GM19238 (cell line): ENCODE data around the gene NAGS.
"Not testable (repeated sequence)": the region's sequence is repeated elsewhere in the genome, so short reads cannot be mapped to it uniquely, and the experiment has no call there.

Source experiments
- DNase-seq: peaks from one replicate; pipeline ENCODE4 v3.0.0; 2011; ENCODE audit warnings: low spot score; ENCODE audit not compliant: insufficient read length

Gene NAGS

GRCh38 chr17:44004077-44004760 is at the start of gene NAGS:
Gene NAGS, plus strand, starts transcription at chr17:44004622. Its CDS starts 42 bp downstream, at chr17:44004664.
- DNase-seq: no peak

- DNase-seq: no peak
Observed at GRCh38 chr17:43956222-43956621, 48.2 kb upstream of the NAGS start.

- DNase-seq: no peak
Observed at GRCh38 chr17:43958748-43959352, 45.6 kb upstream of the NAGS start.

GRCh38 chr17:43961292-43961691 is 43.1 kb upstream of the NAGS start:
- DNase-seq: not testable (repeated sequence)

- DNase-seq: no peak
Observed at GRCh38 chr17:43961954-43962353, 42.5 kb upstream of the NAGS start.

- DNase-seq: no peak
Observed at GRCh38 chr17:43962479-43962878, 41.9 kb upstream of the NAGS start.

- DNase-seq: no peak
Observed at GRCh38 chr17:43966276-43966675, 38.1 kb upstream of the NAGS start.

GRCh38 chr17:43967251-43967875 is 37.1 kb upstream of the NAGS start:
- DNase-seq: no peak

GRCh38 chr17:43970366-43970765 is 34.1 kb upstream of the NAGS start:
- DNase-seq: no peak

- not testable (repeated sequence) for DNase-seq
Observed at GRCh38 chr17:43971436-43971835, 33.0 kb upstream of the NAGS start.

GRCh38 chr17:43972444-43973212 is 31.8 kb upstream of the NAGS start:
- not testable (repeated sequence) for DNase-seq

- no peak for DNase-seq
Observed at GRCh38 chr17:43974382-43975266, 29.8 kb upstream of the NAGS start.

GRCh38 chr17:43975898-43976297 is 28.5 kb upstream of the NAGS start:
- DNase-seq: no peak

GRCh38 chr17:43976963-43977837 is 27.2 kb upstream of the NAGS start:
- DNase-seq: no peak

GRCh38 chr17:43978078-43978477 is 26.3 kb upstream of the NAGS start:
- no peak for DNase-seq

GRCh38 chr17:43979011-43979410 is 25.4 kb upstream of the NAGS start:
- no peak for DNase-seq

GRCh38 chr17:43979671-43980070 is 24.8 kb upstream of the NAGS start:
- no peak for DNase-seq

- DNase-seq: no peak
Observed at GRCh38 chr17:43982171-43982570, 22.3 kb upstream of the NAGS start.

GRCh38 chr17:43983196-43983514 is 21.3 kb upstream of the NAGS start:
- no peak for DNase-seq
